CD4-positive, CD25-positive, alpha-beta regulatory T cell (primary cell): ENCODE results near the gene ATP8A2. TPM values are rescaled to one million over a fixed set of nuclear protein-coding genes. Genes with fewer than 3 reads are reported as not detected.

ENCODE experiments used
- ATAC-seq, 2 donors: fragments of 150-1000 bp; cut with Tn5 transposase; one replicate each; pipeline ENCODE4 v1.10.0; 2021; ENCODE audit warnings: low read depth in 2 of 2, moderate number of reproducible peaks in 2 of 2, moderate library complexity in 1 of 2
- DNase-seq, 3 donors: peaks; one replicate each; pipeline versions ENCODE4 v3.0.0 to v3.0.0-alpha.2; 2012 to 2022; ENCODE audit warnings: mixed read lengths in 1 of 3
- H3K27ac ChIP-seq: one replicate; pipeline ENCODE4 v1.7.0; 2013; ENCODE audit warnings: mild to moderate bottlenecking, low read length; ENCODE audit not compliant: insufficient read depth, poor library complexity, severe bottlenecking
- H3K27me3 ChIP-seq: one replicate; pipeline ENCODE4 v1.7.0; 2013; ENCODE audit warnings: low read length; ENCODE audit not compliant: control insufficient read depth, insufficient read depth
- H3K36me3 ChIP-seq: one replicate; pipeline ENCODE4 v1.7.0; 2013; ENCODE audit warnings: mild to moderate bottlenecking, low read length, moderate library complexity; ENCODE audit not compliant: control insufficient read depth, insufficient read depth
- H3K4me1 ChIP-seq: 2 replicates; pipeline ENCODE4 v1.7.0; 2013; ENCODE audit warnings: mild to moderate bottlenecking, low read length; ENCODE audit not compliant: insufficient read depth, control insufficient read depth, poor library complexity, severe bottlenecking
- H3K4me3 ChIP-seq: one replicate; pipeline ENCODE4 v1.7.0; 2013; ENCODE audit warnings: low read depth, mild to moderate bottlenecking, low read length, moderate library complexity
- H3K9me3 ChIP-seq, 2 experiments: 1 replicate in 1 of 2; 2 replicates in 1 of 2; pipeline ENCODE4 v1.7.0; 2013; ENCODE audit warnings: low read length in 2 of 2, mild to moderate bottlenecking in 1 of 2, moderate library complexity in 1 of 2; ENCODE audit not compliant: control insufficient read depth in 2 of 2
- H3K27ac Mint-ChIP-seq, 3 donors: one replicate each; pipeline ENCODE4 v1.8.0; 2020 to 2022; ENCODE audit warnings: mild to moderate bottlenecking in 3 of 3, mixed read lengths in 3 of 3, moderate library complexity in 2 of 3
- H3K27me3 Mint-ChIP-seq: one replicate; pipeline ENCODE4 v1.8.0; 2022; ENCODE audit warnings: mild to moderate bottlenecking, mixed read lengths
- H3K36me3 Mint-ChIP-seq: one replicate; pipeline ENCODE4 v1.8.0; 2020; ENCODE audit warnings: mixed read lengths
- H3K4me1 Mint-ChIP-seq, 4 donors: one replicate each; pipeline ENCODE4 v1.8.0; 2020 to 2022; ENCODE audit warnings: mixed read lengths in 4 of 4, mild to moderate bottlenecking in 1 of 4
- H3K4me3 Mint-ChIP-seq, 4 donors: one replicate each; pipeline ENCODE4 v1.8.0; 2020 to 2022; ENCODE audit warnings: mild to moderate bottlenecking in 4 of 4, mixed read lengths in 4 of 4, moderate library complexity in 3 of 4
- H3K9me3 Mint-ChIP-seq, 7 donors: one replicate each; pipeline ENCODE4 v1.8.0; 2020 to 2022; ENCODE audit warnings: mixed read lengths in 7 of 7, mild to moderate bottlenecking in 3 of 7, moderate library complexity in 2 of 7
- polyA plus RNA-seq, 4 donors: library from polyadenylated mRNA; unstranded; fragments of 300-500 nt; fragmentation: Illumina TruSeq; gene quantifications; one replicate each; pipeline ENCODE4 v1.2.3, GENCODE V29; 2021
- total RNA-seq: library from RNA; stranded (reverse); gene quantifications from one replicate; pipeline ENCODE4 v1.2.3, GENCODE V29; 2022

ATP8A2 gene
- total and polyA plus RNA-seq, 5 donors from 2014 or later, result 0.29 to 0.68 (median 0.55) TPM

DNA sequence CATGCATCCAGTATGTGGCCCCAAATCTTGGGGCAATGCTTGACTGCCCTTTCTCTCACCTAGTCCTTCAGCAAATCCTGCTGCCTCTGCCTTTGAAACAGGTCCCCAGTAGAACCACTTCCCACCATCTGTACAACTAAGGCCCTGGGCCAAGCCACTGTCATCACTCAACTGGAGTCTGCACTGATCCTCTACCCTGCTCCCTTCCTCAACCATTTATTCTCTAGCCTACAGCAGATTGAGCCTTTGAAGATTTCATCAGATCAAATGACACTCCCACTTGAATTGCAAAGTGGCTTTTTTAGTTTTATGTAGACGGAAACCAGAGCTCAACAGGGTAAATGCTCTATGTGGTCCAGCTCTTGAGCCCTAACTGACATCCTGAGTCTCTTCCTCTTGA is 43.5 kb downstream of the ATP8A2 start:
- Mint-ChIP-seq H3K36me3 (no peaks in the 10 kb centered on the region), H3K27me3 (peaks cover 6% of the 10 kb centered on the region), H3K4me1 (no peaks in the 10 kb centered on the region), H3K9me3 (peaks cover 0 to 2% (median 0%) of the 10 kb centered on the region in 7 donors), H3K27ac (no peak overlapping the region), H3K4me3 (no peak overlapping the region)
- ATAC-seq, result no peak
- Histone ChIP-seq H3K4me1 (no peaks in the 10 kb centered on the region), H3K36me3 (no peaks in the 10 kb centered on the region), H3K27me3 (peaks cover 15% of the 10 kb centered on the region), H3K4me3 (no peak overlapping the region), H3K27ac (no peak overlapping the region), H3K9me3 (no peaks in the 10 kb centered on the region)
- no peak for DNase-seq

DNA sequence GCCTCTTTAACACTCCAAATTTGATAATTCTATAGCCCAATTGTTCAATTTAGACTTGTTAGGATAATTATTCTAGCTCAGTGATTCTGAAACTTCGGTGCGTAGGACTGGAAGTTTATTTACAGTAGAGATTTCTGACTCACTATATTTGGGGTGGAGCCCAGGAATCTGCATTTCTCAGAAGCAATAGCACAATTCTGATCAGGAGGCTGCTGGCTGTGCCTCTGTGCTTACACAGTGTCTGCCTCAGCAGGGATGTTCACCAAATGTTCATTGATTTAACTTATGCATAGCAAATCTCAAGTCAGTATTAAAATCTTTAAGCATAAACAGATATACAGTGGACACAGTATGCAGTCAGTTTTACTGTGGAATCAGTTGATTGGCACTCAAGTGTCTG is 45.8 kb downstream of the ATP8A2 start:
- Mint-ChIP-seq H3K27me3 (peaks cover 6% of the 10 kb centered on the region), H3K27ac (no peak overlapping the region), H3K4me1 (no peaks in the 10 kb centered on the region), H3K36me3 (no peaks in the 10 kb centered on the region), H3K4me3 (no peak overlapping the region), H3K9me3 (peaks cover 0 to 2% (median 0%) of the 10 kb centered on the region in 7 donors)
- ATAC-seq (no peak), DNase-seq (no peak)
- Histone ChIP-seq H3K4me3 (no peak overlapping the region), H3K36me3 (no peaks in the 10 kb centered on the region), H3K9me3 (no peaks in the 10 kb centered on the region), H3K27ac (no peak overlapping the region), H3K27me3 (peaks cover 15% of the 10 kb centered on the region), H3K4me1 (no peaks in the 10 kb centered on the region)

DNA sequence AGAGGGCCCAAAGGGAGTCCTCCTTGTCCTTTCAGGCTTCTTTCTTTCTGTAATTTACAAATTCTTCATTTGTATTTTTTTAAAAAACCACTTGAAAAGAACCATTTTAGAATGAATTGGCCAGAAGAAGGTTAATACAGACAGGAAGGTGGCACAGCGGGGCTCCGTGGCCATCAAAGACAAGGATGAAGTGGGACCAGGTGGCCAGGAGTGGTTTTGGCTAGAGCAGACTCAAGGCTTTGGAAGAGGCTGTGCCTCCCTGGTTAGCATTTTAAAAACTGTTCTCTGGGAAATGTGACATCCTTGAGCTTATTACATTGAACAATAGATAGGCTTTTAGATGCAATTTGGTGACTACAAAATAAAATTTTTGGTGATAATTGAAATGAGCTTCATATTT is 48.4 kb downstream of the ATP8A2 start:
- Histone ChIP-seq H3K4me1 (no peaks in the 10 kb centered on the region), H3K36me3 (no peaks in the 10 kb centered on the region), H3K27ac (no peak overlapping the region), H3K9me3 (no peaks in the 10 kb centered on the region), H3K27me3 (peaks cover 14% of the 10 kb centered on the region), H3K4me3 (no peak overlapping the region)
- peaks cover 0 to 6% (median 0%) of the 10 kb centered on the region in 7 donors for H3K9me3 Mint-ChIP-seq
- H3K27me3 Mint-ChIP-seq, result peaks cover 6% of the 10 kb centered on the region
- ATAC-seq (no peak), DNase-seq (no peak)
- H3K36me3 Mint-ChIP-seq, result no peaks in the 10 kb centered on the region
- no peak overlapping the region for H3K27ac Mint-ChIP-seq
- no peak overlapping the region for H3K4me3 Mint-ChIP-seq
- no peaks in the 10 kb centered on the region for H3K4me1 Mint-ChIP-seq

DNA sequence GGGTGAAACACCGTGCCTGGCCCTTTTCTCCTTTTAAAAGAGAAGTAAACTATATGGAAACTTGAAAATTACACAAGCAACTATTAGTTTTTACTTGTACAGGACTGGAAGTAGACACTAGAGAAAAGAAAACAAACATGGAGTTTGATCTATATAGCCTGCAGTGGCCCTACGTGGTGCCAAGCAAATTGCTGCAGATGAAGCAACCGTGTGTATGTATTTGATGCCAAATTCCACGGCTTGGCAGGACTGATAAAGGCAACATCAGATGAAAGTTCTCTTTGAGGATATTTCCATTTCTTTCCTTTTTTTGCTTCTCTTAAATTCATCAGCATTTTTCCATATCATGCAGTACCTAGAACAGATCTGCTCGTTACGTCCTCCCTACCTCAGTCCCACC is 49.8 kb downstream of the ATP8A2 start:
- peaks cover 0 to 6% (median 0%) of the 10 kb centered on the region in 7 donors for H3K9me3 Mint-ChIP-seq
- no peaks in the 10 kb centered on the region for H3K4me1 ChIP-seq
- no peaks in the 10 kb centered on the region for H3K36me3 ChIP-seq
- H3K4me3 Mint-ChIP-seq, result no peak overlapping the region
- no peaks in the 10 kb centered on the region for H3K4me1 Mint-ChIP-seq
- no peaks in the 10 kb centered on the region for H3K36me3 Mint-ChIP-seq
- ATAC-seq, result no peak
- no peak overlapping the region for H3K4me3 ChIP-seq
- H3K9me3 ChIP-seq, result no peaks in the 10 kb centered on the region
- no peak overlapping the region for H3K27ac Mint-ChIP-seq
- H3K27ac ChIP-seq, result no peak overlapping the region
- DNase-seq, result no peak
- H3K27me3 Mint-ChIP-seq, result peaks cover 6% of the 10 kb centered on the region
- H3K27me3 ChIP-seq, result peaks cover 13% of the 10 kb centered on the region

DNA sequence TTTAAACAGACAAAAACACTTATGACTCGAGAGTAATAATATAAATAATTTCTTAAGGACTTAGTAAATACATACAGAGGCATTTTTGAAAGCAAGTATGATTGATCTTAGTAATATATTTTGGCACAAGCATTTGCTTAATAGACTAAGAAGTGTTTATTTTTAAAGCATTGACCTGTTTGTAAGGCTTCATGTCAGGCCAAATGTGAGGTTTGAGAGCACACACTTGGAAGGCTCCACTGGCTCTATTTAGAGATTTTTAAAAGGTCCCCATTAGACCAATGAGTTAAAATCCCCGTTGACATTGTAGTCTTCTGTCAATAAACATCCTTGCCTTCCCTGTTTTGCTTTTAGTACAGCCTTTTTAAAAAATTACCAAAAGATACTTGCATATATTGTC is 50.4 kb downstream of the ATP8A2 start:
- no peak for ATAC-seq

DNA sequence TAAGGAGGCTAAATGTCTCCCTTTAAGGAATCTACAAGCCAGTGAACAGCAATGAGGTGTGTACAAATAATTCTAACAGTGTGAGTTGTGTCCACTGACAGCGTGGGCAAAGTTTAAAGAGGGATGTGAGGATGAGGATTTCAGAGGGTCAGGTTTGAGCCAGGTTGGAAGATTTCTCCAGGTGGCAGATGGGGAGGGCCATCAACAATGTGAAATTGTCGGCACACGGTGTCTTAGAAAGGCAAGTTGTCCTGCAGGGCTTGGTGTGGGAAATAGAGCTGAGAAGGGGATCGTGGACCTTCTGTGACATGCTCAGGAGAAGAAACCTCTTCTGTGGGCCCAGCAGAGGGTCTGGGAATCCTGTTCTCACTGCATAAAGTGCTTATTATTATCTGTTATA is 52.1 kb downstream of the ATP8A2 start:
- H3K4me3 Mint-ChIP-seq, result no peak overlapping the region
- peaks cover 6% of the 10 kb centered on the region for H3K27me3 Mint-ChIP-seq
- no peaks in the 10 kb centered on the region for H3K4me1 Mint-ChIP-seq
- peaks cover 0 to 4% (median 0%) of the 10 kb centered on the region in 7 donors for H3K9me3 Mint-ChIP-seq
- H3K27ac ChIP-seq, result no peak overlapping the region
- no peaks in the 10 kb centered on the region for H3K36me3 Mint-ChIP-seq
- no peak overlapping the region for H3K4me3 ChIP-seq
- H3K9me3 ChIP-seq, result no peaks in the 10 kb centered on the region
- peaks cover 5% of the 10 kb centered on the region for H3K27me3 ChIP-seq
- ATAC-seq, result no peak
- no peak overlapping the region for H3K27ac Mint-ChIP-seq
- no peaks in the 10 kb centered on the region for H3K36me3 ChIP-seq
- no peak for DNase-seq
- no peaks in the 10 kb centered on the region for H3K4me1 ChIP-seq

More for the DNA sequence above, 50.4 kb downstream of the ATP8A2 start:
- no peak overlapping the region for H3K4me3 Mint-ChIP-seq
- Histone ChIP-seq H3K36me3 (no peaks in the 10 kb centered on the region), H3K27ac (no peak overlapping the region), H3K4me3 (no peak overlapping the region), H3K27me3 (peaks cover 10% of the 10 kb centered on the region), H3K4me1 (no peaks in the 10 kb centered on the region), H3K9me3 (no peaks in the 10 kb centered on the region)
- H3K27ac Mint-ChIP-seq, result no peak overlapping the region
- H3K4me1 Mint-ChIP-seq, result no peaks in the 10 kb centered on the region
- no peak for DNase-seq
- H3K36me3 Mint-ChIP-seq, result no peaks in the 10 kb centered on the region
- H3K9me3 Mint-ChIP-seq, result peaks cover 0 to 6% (median 0%) of the 10 kb centered on the region in 7 donors
- H3K27me3 Mint-ChIP-seq, result peaks cover 6% of the 10 kb centered on the region

DNA sequence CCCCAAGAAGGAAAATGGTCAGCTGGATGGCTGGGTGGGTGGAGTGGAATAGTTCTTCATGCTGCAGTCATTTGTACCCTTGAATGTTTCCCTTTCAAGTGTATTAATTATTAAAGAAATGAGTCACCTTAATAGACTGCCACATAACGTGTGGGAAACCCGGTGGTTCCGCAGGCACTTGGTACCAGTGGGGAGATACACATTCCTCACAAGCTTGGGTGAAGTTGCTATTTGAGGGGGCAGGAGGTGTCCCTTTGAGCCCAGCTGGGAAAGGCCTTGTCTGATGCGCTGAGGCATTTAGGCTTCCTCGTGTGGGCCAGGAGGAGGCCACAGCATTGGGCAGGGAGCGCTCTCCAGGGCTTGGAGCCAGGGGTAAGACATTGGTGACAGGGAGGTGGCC is 57.7 kb downstream of the ATP8A2 start:
- Mint-ChIP-seq H3K4me3 (no peak overlapping the region), H3K4me1 (no peaks in the 10 kb centered on the region), H3K27ac (no peak overlapping the region), H3K36me3 (no peaks in the 10 kb centered on the region), H3K9me3 (peaks cover 0 to 3% (median 0%) of the 10 kb centered on the region in 7 donors), H3K27me3 (peaks cover 4% of the 10 kb centered on the region)
- H3K9me3 ChIP-seq, result no peaks in the 10 kb centered on the region
- H3K27ac ChIP-seq, result no peak overlapping the region
- no peak for DNase-seq
- no peak for ATAC-seq
- no peaks in the 10 kb centered on the region for H3K36me3 ChIP-seq
- no peak overlapping the region for H3K4me3 ChIP-seq
- no peaks in the 10 kb centered on the region for H3K4me1 ChIP-seq
- no peaks in the 10 kb centered on the region for H3K27me3 ChIP-seq

DNA sequence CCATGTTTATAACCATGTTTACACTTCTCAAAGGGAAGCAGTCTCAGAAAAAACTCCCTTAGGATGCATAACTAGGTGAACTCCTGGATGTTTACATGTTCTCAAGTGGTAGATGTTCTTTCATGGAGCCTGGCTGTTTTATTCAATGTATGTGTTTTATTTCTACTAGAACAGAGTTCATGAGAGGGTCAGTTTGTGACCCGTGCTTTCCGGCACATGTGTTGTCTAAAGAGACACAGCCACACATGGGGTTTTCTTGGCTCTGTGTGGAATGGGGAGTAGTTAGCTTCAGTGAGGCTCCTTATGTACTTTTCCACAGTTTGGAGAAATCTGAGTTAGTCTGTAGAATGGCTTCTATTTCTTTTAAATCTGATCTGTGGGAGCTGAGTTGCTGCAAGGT is 60.9 kb downstream of the ATP8A2 start:
- ATAC-seq (no peak), DNase-seq (no peak)
- H3K27me3 Mint-ChIP-seq, result peaks cover 11% of the 10 kb centered on the region
- Histone ChIP-seq H3K27ac (no peak overlapping the region), H3K4me3 (no peak overlapping the region), H3K27me3 (no peaks in the 10 kb centered on the region), H3K36me3 (no peaks in the 10 kb centered on the region), H3K9me3 (peaks cover 0 to 2% of the 10 kb centered on the region in 2 experiments), H3K4me1 (no peaks in the 10 kb centered on the region)
- H3K9me3 Mint-ChIP-seq, result no peaks in the 10 kb centered on the region
- no peak overlapping the region for H3K4me3 Mint-ChIP-seq
- H3K4me1 Mint-ChIP-seq, result no peaks in the 10 kb centered on the region
- no peaks in the 10 kb centered on the region for H3K36me3 Mint-ChIP-seq
- no peak overlapping the region for H3K27ac Mint-ChIP-seq
